Mammary epithelial cell (primary cell): ENCODE measurements around the gene TBC1D2.

Source experiments
- CTCF ChIP-seq, 2 donors: IDR thresholded peaks in 1 of 2; conservative IDR thresholded peaks in 1 of 2; 2 replicates each; pipeline ENCODE4 v1.5.1; 2011 to 2012; ENCODE audit warnings: inconsistent platforms in 2 of 2, low read length in 2 of 2, mild to moderate bottlenecking in 2 of 2, control low read depth in 1 of 2, low read depth in 1 of 2; ENCODE audit not compliant: insufficient read depth in 1 of 2; ENCODE audit errors: extremely low read depth in 1 of 2
- EZH2 ChIP-seq: IDR thresholded peaks from 2 replicates; pipeline ENCODE4 v1.6.1; 2012; ENCODE audit warnings: low read length, inconsistent platforms, borderline replicate concordance

GRCh38 chr9:98229090-98229395 lies 26.4 kb downstream of the TBC1D2 start:
- TF ChIP-seq CTCF (conservative IDR thresholded peaks at IDR 0.05 in 1 of 2, IDR thresholded peaks at IDR 0.05 in 1 of 2; ENCODE audit: extremely low read depth in 1 of 2, insufficient read depth in 1 of 2, low read depth in 1 of 2, low read length in 2 of 2) (no peak), EZH2 (no peak)
